Measurements from ENCODE around the gene SF3A1.

GRCh38 chr22:30295576-30295975, 61.1 kb downstream of the SF3A1 start:
- TF ChIP-seq, protein P1, sequence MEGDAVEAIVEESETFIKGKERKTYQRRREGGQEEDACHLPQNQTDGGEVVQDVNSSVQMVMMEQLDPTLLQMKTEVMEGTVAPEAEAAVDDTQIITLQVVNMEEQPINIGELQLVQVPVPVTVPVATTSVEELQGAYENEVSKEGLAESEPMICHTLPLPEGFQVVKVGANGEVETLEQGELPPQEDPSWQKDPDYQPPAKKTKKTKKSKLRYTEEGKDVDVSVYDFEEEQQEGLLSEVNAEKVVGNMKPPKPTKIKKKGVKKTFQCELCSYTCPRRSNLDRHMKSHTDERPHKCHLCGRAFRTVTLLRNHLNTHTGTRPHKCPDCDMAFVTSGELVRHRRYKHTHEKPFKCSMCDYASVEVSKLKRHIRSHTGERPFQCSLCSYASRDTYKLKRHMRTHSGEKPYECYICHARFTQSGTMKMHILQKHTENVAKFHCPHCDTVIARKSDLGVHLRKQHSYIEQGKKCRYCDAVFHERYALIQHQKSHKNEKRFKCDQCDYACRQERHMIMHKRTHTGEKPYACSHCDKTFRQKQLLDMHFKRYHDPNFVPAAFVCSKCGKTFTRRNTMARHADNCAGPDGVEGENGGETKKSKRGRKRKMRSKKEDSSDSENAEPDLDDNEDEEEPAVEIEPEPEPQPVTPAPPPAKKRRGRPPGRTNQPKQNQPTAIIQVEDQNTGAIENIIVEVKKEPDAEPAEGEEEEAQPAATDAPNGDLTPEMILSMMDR (conservative IDR thresholded peaks at IDR 0.05 in 1 of 2, IDR thresholded peaks at IDR 0.05 in 1 of 2; ENCODE audit: low read depth in 1 of 2, low read length in 2 of 2): no peak
- TF ChIP-seq EZH2 (IDR thresholded peaks at IDR 0.05; ENCODE audit: low read length, missing control alignments): no peak

Data from fibroblast of lung (primary cell).